ENCODE results near the gene PSMD11.
"Not testable (repeated sequence)": the region's sequence is repeated elsewhere in the genome, so short reads cannot be mapped to it uniquely, and the experiment has no call there.

Gene PSMD11

DNA sequence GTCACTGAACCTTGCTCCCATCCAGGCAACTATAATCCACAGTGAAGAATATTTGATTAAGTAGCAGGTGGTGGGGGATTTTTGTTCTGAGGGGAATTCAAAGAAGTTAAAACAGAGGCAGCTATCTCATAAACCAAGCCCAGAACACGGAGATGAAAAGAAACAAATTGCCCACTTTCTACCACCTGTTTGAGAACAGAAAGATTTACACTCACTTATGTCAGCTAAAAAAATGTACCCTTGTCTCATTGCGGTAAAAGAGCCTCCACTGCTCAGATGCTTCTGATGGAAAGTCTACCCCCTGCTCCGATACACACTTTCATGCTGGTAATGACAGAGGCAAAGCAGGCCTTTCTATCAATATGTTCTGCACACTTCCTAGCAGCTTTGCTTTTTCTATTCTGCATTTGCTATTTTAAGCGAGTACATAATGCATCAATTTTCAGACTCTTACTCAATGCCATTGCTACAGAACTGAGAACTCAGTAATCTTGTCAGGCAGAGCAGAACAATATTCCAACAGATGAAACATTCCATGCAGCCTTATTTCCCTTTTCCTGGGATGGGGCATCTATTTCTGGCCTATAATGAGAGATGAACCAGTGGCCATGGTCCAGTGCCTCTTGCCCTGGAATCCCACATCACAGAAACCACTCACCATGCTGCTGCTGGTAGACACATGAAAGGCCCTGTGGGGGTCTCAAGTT, 71.5 kb downstream of the PSMD11 start:
- DNase-seq = no peak

DNA sequence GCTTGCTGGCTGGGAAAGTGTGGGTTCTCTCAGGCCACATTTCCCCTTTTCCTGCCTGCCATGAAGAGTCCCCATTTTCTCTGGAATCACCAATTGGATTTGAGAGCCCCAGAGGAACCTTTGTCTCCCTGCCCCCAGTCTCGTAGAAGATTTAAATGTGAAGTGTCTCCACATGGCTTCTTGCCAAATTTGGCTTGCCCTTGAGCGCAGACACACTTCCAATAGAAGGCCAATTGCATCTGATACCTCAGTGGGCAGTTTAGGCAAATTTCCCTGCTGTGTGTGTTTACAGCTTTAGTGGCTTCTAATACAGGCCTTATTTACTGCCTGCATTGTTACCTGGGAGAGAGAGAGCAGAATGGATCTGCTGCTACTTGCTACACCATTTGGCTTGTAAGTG, 72.1 kb downstream of the PSMD11 start:
- DNase-seq = no peak

DNA sequence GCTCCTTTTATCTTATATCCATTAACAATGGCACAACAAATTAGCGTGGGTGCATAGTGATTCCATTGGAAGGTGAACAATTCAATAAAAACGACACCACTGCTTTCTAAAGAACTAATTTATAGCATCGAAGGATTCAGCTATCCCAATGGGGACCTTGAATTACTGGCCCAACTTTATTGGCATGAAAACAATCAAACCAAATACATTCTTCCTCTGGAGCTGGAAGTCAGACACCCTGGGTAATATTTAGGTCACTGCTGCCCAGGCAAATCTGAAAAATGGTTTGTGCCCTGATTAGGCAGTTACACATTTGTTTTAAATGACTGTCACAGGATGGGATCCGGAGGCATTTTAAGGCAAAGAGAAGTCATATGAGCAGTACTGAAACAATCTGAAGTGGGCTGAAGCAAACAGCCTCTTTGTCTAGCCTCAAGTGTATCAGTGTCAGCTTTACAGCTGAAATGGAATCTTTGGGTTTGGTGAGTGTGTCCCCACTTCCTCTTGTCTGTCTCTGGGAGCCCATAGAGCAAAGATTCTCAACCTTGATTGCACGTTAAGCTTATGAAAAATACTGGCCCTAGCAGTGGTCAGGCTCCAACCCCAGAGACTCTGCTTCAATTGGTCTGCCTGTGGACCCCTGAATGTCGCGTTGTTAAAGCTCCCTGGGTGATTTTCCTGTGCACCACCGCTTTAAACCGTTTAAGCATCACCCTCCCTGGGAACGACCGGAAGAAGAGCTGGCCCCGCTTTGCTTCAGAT, 72.8 kb downstream of the PSMD11 start:
- no peak for DNase-seq

DNA sequence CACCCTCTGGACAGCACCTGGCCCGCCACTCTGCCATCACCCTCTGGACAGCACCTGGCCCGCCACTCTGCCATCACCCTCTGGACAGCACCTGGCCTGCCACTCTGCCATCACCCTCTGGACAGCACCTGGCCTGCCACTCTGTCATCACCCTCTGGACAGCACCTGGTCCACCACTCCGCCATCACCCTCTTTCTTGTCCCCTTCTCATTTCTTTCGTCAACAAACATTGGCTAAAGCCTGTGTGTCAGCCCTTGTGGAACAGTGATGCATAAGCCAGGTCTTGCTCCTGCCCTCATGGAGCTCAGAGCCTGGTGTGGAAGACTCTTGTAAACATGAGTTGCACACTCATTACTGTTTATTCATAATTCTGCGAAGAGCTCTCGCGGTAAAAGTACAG, 73.7 kb downstream of the PSMD11 start:
- no peak for DNase-seq

DNA sequence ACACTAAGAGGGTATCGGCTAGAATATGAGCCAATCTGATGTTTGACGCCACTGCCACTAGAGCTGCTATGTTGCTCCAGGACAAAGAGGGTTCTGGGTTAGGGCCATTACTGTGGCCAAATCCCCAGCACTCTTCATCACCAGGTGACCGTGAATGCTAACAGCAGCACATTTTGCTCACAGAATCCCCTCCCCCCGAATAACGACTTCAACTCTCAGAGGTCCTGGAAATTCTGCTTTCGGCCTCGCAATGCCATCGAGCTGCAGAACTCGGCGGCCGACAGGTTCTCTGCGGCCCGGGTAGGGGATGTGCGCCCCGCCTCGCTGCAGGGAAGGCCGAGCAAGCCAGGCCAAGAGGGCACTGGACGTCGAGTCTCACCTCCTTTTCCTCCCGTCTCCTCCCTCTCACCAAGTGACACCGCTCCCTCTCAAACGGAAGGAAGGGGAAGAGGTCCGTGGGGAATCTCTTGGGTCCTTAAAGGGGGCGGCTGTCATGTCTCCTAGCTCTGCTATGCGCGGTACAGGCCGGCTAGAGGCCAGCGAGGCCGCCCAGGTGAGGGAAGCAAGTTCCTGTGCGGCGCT, 74.4 kb downstream of the PSMD11 start:
- DNase-seq = no peak

DNA sequence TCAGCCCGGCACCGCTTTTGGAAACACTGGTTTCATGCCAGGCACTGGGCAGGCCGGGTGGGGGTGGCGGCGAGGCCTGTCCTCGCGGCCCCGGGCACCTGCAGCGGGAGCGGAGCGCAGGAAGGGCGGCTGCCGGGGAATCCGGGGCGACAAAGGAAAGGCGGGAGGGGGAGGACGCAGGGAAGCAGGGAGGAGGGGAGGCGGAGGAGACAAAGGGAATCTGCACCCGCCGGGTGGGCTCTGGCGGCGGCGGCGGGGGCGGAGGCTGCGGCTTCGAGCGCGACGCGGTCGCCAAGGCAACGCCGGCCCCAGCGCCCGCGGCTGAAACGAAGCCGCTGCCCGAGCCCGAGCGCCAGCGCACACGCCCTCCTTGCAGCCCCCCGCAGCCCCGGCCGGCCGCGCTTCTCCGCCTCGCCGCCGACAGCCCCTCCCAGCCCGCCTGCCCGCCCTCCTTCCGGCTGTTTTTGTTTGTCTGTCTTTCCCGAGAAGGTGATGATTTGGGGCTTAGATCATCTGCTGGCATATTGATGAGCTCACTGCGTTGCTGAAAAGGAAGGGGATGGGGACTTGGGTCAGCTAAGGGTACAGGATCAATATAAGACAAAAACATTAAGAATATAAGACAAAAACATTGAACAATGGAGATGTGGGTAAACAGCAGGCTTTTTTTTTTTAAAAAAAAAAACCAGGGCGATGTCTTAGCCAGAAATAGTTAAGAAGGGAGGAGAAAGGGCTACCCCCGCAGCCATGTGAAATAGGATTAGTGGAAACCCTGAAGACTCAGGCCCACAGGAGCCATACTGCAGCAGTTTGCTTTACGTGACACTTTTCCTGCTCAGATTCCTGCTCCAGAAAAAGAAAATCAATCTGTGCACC, 75.2 kb downstream of the PSMD11 start:
- DNase-seq = peak; percentile 71

DNA sequence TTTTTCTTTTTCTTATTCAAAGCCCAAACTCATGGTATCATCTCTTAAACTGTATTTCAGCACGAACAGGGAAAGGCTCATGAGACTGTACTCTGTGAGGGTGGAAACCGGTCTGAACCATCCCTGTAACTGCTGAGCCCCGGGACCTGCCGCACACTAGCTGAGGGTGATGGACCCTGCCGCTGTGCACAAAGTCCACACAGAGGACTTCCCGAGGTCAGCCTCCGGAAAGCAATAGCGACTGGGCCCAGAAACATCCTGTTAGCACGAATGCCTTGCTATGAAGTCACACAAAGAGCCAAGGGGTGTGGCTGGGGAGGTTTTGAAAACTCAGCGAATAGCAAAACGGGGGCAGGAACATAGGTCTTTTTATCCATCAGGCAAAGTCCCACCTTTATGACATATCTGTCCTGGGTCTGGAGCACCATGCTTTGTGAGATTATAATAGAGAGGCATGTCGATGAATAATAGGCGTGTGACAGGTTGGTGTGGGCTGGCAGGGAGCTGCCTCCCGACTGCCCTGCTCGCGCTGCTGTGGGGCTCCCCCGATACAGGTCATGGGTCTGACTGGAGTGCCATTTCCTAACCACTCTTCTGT, 75.9 kb downstream of the PSMD11 start:
- DNase-seq = peak; percentile 22

DNA sequence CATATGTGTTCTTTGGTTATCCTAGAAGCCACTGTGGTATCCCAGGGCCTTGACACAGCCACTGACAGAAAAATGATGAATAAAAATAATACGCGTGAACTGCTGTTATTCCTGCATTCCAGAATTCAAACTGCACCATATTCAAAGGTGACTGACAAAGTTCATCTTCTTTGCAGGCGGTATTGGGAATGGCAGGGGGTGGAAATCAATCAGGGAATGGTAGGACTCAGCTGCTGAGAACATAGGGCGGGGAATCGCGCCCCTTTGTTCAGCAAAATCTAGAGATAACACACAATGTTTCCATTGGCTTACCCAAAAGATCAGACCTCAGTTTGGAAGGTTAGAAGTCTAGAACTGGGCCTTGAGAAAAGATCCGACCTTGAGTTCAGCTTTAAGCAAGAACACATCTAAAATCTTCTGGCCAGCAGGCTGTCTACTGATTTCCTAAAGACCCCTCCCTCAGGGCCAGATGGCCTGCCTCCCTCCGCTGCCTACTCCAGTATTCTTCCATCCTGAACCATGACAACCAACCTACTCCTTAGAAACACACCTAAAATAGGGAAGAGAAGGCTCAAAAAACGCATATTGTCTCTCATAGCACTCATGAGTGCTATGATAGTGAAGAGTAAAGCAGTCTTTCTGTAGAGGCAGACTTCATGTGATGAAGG, 76.6 kb downstream of the PSMD11 start:
- no peak for DNase-seq

DNA sequence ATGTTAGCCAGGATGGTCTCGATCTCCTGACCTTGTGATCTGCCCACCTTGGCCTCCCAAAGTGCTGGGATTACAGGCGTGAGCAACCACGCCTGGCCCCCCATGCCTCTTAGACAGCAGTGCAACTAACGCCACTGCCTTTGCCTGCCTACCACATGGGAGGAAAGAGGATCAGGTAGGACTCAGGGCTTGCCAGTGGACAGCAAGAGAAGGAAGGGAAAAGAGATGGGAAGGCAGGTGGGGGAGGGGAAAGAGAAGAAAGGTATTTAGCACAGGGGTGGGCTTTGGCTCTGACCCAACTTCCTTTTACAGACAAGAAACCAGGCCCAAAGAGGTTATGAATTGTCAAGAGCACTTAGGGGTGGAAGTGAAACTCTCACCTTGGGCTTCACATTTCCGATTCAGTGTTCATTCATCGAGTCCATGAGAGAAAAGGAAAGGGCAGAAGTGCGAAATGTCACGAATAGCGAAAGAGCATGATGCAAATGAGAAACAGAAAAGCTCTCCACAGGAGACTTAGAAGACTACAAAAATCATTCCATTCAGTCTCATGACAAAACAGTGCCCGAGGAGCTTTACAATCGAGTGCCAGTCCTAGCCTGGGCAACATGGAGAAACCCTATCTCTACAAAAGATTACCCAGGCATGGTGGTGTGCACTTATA, 78.8 kb downstream of the PSMD11 start:
- DNase-seq = no peak

DNA sequence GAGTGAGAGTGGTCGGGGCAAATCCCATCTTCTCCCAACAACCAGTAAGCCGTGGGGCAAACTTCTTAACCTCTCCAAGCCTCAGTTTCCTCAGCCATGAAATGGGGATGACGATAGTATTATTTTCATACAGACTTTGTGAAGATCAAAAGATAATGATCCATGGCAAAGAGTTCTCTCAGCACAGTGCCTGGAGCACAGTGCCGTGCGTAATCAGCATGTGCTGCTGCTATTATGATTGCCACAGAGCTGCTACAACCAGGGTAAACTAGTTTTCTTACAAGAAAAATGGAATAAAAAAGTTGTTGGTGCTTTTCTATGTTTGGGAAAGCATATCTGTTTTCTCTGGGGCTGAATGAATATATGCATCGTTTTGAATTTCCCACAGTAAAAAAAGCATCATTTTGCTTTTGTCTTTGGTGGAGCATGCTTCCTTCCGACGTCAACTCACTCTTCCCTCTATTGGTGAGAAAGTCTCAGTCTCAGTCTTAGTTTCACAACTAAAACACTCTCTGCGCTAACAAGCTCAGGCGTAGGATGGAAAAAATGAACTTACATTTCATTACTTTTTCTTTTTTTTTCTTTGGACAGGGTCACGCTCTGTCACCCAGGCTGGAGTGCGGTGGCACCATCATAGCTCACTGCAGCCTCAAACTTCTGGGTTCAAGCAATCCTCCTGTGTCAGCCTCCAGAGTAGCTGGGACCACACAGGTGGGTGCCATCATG, 79.7 kb downstream of the PSMD11 start:
- DNase-seq = no peak

DNA sequence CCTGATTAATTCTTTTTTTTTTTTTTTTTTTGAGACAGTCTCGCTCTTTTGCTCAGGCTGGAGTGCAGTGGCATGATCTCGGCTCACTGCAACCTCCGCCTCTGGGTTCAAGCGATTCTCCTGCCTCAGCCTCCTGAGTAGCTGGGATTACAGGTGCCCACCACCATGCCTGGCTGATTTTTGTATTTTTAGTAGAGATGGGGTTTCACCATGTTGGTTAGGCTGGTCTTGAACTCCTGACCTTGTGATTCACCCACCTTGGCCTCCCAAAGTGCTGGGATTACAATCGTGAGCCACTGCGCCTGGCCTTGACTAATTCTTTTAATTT, 80.2 kb downstream of the PSMD11 start:
- not testable (repeated sequence) for DNase-seq

DNA sequence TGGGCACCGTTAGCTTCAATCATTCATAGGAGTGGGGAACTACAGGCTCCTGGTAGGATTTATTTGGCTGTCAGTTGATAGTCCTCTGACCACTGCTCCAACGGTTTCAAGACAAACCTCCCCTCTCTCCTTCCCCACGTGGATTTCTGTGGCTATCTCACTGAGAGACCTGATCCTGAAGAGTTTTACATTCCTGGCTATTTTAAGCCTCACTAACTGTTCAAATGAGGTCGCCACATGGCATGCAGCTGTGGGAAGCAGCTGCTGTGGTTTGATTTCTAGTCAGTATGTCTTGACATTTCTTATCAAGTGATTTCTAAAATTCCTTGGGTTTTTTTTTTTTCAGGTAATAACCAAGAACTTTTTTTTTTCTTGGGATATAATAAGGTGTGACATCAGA, 80.8 kb downstream of the PSMD11 start:
- no peak for DNase-seq

DNA sequence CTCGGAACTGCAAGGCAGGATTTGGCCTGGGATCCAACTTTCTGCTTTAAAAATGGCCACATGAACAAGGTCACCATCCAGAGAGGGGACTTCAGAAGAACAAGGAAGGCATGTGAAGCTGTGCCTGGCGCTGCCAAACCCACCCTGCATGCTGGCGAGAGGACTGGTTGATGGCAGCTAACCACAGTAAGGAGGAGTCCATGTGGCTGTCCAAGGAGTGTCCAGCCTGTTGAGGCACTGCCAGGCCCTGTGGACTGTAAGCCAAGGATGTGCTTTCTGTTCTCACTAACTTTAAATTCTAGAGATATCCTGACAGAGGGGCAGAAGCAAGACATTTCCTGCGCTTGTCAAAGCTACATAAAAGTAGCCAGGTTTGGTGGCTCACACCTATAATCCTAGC, 82.8 kb downstream of the PSMD11 start:
- no peak for DNase-seq

DNA sequence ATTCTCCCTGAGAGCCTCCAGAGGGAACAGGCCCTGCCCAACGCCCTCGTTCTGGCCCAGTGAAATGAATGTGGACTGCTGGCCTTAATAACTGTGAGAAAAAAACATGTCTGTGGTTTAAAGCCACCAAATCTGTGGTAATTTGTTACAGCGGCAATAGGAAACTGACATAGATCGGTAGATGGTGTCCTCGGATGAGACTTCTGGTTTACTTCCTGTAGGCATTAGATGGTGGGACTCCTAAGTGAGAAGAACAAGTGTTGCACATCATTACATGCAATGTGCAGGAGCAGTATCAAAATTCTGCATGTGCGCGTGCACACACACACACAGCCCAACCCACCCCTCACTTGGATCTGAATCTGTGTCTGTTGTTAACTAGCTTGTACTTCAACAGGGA, 84.5 kb downstream of the PSMD11 start:
- no peak for DNase-seq

DNA sequence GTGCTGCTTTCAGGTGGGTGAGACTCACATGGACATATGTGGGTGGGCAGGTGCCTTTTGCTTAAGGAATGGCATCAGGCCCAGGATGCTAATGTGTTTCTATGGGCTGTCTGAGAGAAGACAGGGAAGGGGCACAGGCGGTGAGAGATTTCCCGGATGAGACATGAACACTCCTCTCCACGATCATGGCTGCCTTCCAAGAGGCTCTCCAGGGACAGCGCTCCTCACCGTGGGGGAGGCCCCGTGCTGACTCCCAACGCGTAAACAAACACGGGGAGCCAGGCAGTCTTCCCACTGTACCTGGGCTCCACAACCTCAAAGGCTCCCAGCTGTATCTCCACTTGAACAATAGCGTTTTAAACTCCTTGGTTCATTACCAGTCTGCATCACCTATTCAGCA, 85.3 kb downstream of the PSMD11 start:
- no peak for DNase-seq
